ENCODE measurements around the gene SYNRG. TPM values are rescaled to one million over a fixed set of nuclear protein-coding genes. Genes with fewer than 3 reads are reported as not detected.

The SYNRG gene
- polyA plus RNA-seq, 1 donor (not counting 4 experiments of a cell fraction or from before 2014, with no cell fraction given), result 9.2 TPM

GRCh38 chr17:37490638-37491614 lies 118.3 kb downstream of the SYNRG start:
- dilution Hi-C loops (cut with MboI; ENCODE audit: extremely low pct_ligation_motif_present, low sequenced_read_pairs), result no loop called here
- FAIRE-seq, result no peak
- H3K9me1 ChIP-seq (ENCODE audit: control insufficient read depth, extremely low read depth, insufficient read depth, low read length), result no peaks in the 10 kb centered on the region
- peak overlapping the region; percentile 83 for H3K9ac ChIP-seq (ENCODE audit: control insufficient read depth, extremely low read depth, insufficient read depth, low read length)
- peaks cover 37% of the 10 kb centered on the region for H3K4me1 ChIP-seq (ENCODE audit: control insufficient read depth, extremely low read depth, insufficient read depth, low read length)
- peaks cover 4 to 9% of the 10 kb centered on the region in 2 experiments for H3K36me3 ChIP-seq (ENCODE audit: control insufficient read depth in 2 of 2, extremely low read depth in 1 of 2, insufficient read depth in 2 of 2, low read length in 2 of 2)
- H3K79me2 ChIP-seq (ENCODE audit: control insufficient read depth, insufficient read depth, low read length), result peaks cover 49% of the 10 kb centered on the region
- peak overlapping the region; percentile 96 for H3K4me2 ChIP-seq (ENCODE audit: control insufficient read depth, extremely low read depth, insufficient read depth, low read depth, low read length)
- H3K9me3 ChIP-seq (ENCODE audit: control insufficient read depth, low read depth, low read length), result no peaks in the 10 kb centered on the region
- TF ChIP-seq, protein P1, sequence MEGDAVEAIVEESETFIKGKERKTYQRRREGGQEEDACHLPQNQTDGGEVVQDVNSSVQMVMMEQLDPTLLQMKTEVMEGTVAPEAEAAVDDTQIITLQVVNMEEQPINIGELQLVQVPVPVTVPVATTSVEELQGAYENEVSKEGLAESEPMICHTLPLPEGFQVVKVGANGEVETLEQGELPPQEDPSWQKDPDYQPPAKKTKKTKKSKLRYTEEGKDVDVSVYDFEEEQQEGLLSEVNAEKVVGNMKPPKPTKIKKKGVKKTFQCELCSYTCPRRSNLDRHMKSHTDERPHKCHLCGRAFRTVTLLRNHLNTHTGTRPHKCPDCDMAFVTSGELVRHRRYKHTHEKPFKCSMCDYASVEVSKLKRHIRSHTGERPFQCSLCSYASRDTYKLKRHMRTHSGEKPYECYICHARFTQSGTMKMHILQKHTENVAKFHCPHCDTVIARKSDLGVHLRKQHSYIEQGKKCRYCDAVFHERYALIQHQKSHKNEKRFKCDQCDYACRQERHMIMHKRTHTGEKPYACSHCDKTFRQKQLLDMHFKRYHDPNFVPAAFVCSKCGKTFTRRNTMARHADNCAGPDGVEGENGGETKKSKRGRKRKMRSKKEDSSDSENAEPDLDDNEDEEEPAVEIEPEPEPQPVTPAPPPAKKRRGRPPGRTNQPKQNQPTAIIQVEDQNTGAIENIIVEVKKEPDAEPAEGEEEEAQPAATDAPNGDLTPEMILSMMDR (optimal IDR thresholded peaks at IDR 0.05 in 1 of 3, IDR thresholded peaks at IDR 0.05 in 1 of 3, conservative IDR thresholded peaks at IDR 0.05 in 1 of 3; ENCODE audit: extremely low read depth in 1 of 3, insufficient read depth in 2 of 3, low read length in 3 of 3), result no peak
- TF ChIP-seq EZH2 (IDR thresholded peaks at IDR 0.05; ENCODE audit: low read length), result no peak
- peak overlapping the region; percentile 95 for H3K27ac ChIP-seq (ENCODE audit: control insufficient read depth, insufficient read depth, low read length)
- H3K27me3 ChIP-seq (ENCODE audit: control insufficient read depth, extremely low read depth, insufficient read depth, low read length), result no peaks in the 10 kb centered on the region
- H2AFZ ChIP-seq (ENCODE audit: control insufficient read depth, low read length), result no peak overlapping the region
- peak overlapping the region; percentile 67 to 86 (median 83) for H3K4me3 ChIP-seq (ENCODE audit: control insufficient read depth in 2 of 3, extremely low read depth in 1 of 3, insufficient read depth in 2 of 3, low read depth in 1 of 3, low read length in 3 of 3)
- peak; percentile 79 for DNase-seq (ENCODE audit: low read depth, low spot score)
- peaks cover 6% of the 10 kb centered on the region for H4K20me1 ChIP-seq (ENCODE audit: control insufficient read depth, extremely low read depth, insufficient read depth, low read length)

DNA sequence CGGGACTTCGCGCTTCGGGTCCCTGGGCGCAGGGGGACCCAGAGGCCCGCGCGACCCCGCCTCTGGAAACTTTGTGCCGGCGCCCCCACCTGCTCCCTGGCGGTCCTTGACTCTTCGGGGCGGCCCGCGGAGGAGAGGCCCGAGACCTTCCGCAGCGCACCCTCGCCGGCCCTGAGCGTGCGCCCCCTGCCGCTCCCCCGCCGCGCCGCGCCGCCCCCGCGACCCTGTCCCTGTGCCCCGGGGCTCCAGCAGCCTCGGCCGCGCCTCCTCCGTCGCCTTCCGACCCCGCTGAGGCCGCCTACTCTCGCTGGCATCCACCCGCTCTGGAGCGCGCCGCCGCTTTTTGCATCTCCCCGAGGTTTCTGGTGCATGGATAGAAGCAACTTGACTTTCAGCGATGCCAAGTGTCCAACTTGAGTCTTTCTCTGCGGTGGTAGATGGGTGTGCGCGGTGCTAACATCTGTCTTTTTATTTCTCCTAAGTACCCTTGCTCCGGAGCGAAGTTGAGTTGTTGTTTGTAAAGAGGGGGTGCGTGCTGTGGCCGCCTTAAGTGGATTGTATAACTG lies 119.1 kb downstream of the SYNRG start:
- H3K9ac ChIP-seq (ENCODE audit: control insufficient read depth, extremely low read depth, insufficient read depth, low read length), result peak overlapping the region; percentile 83
- H3K4me2 ChIP-seq (ENCODE audit: control insufficient read depth, extremely low read depth, insufficient read depth, low read depth, low read length), result peak overlapping the region; percentile 96
- H3K4me1 ChIP-seq (ENCODE audit: control insufficient read depth, extremely low read depth, insufficient read depth, low read length), result peaks cover 39% of the 10 kb centered on the region
- peaks cover 5% of the 10 kb centered on the region for H4K20me1 ChIP-seq (ENCODE audit: control insufficient read depth, extremely low read depth, insufficient read depth, low read length)
- peak overlapping the region; percentile 95 for H3K27ac ChIP-seq (ENCODE audit: control insufficient read depth, insufficient read depth, low read length)
- H3K4me3 ChIP-seq (ENCODE audit: control insufficient read depth in 2 of 3, extremely low read depth in 1 of 3, insufficient read depth in 2 of 3, low read depth in 1 of 3, low read length in 3 of 3), result peak overlapping the region; percentile 67 to 86 (median 83)
- FAIRE-seq, result no peak
- no peak overlapping the region for H2AFZ ChIP-seq (ENCODE audit: control insufficient read depth, low read length)
- TF ChIP-seq EZH2 (IDR thresholded peaks at IDR 0.05; ENCODE audit: low read length), result no peak
- TF ChIP-seq, protein P1 (optimal IDR thresholded peaks at IDR 0.05 in 1 of 3, IDR thresholded peaks at IDR 0.05 in 1 of 3, conservative IDR thresholded peaks at IDR 0.05 in 1 of 3; ENCODE audit: extremely low read depth in 1 of 3, insufficient read depth in 2 of 3, low read length in 3 of 3), result peak in 1 of 3 experiments; percentile 52
- H3K9me3 ChIP-seq (ENCODE audit: control insufficient read depth, low read depth, low read length), result no peaks in the 10 kb centered on the region
- DNase-seq (ENCODE audit: low read depth, low spot score), result no peak
- H3K9me1 ChIP-seq (ENCODE audit: control insufficient read depth, extremely low read depth, insufficient read depth, low read length), result no peaks in the 10 kb centered on the region
- H3K27me3 ChIP-seq (ENCODE audit: control insufficient read depth, extremely low read depth, insufficient read depth, low read length), result no peaks in the 10 kb centered on the region
- H3K36me3 ChIP-seq (ENCODE audit: control insufficient read depth in 2 of 2, extremely low read depth in 1 of 2, insufficient read depth in 2 of 2, low read length in 2 of 2), result peaks cover 2 to 5% of the 10 kb centered on the region in 2 experiments
- H3K79me2 ChIP-seq (ENCODE audit: control insufficient read depth, insufficient read depth, low read length), result peaks cover 42% of the 10 kb centered on the region
- dilution Hi-C loops (cut with MboI; ENCODE audit: extremely low pct_ligation_motif_present, low sequenced_read_pairs), result no loop called here
